ENCODE results near the gene ATRX.
"Not testable (repeated sequence)": the region's sequence is repeated elsewhere in the genome, so short reads cannot be mapped to it uniquely, and the experiment has no call there.

Gene ATRX

DNA sequence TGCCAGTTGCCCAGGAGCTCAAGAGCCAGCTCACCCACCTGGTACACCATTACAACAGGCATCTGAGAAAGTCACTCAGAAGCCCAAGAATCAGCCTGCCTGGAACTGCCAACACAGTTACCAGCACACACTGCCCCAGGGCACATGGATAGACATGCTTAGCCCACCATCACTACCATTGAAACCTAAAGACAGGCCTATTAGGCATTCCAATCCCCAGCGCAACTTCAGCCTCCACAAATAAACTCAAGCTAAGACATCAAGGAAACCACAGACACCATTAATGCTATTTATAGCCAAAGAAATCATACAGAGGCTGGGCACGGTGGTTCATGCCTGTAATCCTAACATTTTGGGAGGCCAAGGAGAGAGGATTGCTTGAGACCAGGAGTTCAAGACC is 42.3 kb downstream of the ATRX start:
- H3K4me3 ChIP-seq (ENCODE audit: low read depth, low read length) = no peak overlapping the region
- no peak for DNase-seq (ENCODE audit: low read depth)

GRCh38 chrX:77742788-77743476 is 43.1 kb downstream of the ATRX start:
- H3K4me3 ChIP-seq (ENCODE audit: low read depth, low read length) = no peak overlapping the region
- no peak for DNase-seq (ENCODE audit: low read depth)

GRCh38 chrX:77740376-77740905 is 45.6 kb downstream of the ATRX start:
- no peak overlapping the region for H3K4me3 ChIP-seq (ENCODE audit: low read depth, low read length)
- no peak for DNase-seq (ENCODE audit: low read depth)

DNA sequence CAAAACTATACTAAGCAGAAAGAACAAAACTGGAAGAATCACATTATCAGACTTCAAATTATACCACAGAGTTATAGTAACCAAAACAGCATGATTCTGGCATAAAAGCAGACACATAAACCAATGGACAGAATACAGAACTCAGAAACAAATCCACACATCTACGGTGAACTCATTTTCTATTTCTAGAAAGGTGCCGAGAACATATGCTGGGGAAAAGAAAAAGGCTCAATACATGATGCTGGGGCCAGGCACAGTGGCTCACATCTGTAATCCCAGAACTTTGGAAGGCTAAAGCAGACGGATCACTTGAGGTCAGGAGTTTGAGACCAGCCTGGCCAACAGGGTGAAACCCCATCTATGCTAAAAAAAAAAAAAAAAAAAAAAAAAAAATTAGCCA is 52.7 kb downstream of the ATRX start:
- no peak for DNase-seq (ENCODE audit: low read depth)
- H3K4me3 ChIP-seq (ENCODE audit: low read depth, low read length) = no peak overlapping the region

DNA sequence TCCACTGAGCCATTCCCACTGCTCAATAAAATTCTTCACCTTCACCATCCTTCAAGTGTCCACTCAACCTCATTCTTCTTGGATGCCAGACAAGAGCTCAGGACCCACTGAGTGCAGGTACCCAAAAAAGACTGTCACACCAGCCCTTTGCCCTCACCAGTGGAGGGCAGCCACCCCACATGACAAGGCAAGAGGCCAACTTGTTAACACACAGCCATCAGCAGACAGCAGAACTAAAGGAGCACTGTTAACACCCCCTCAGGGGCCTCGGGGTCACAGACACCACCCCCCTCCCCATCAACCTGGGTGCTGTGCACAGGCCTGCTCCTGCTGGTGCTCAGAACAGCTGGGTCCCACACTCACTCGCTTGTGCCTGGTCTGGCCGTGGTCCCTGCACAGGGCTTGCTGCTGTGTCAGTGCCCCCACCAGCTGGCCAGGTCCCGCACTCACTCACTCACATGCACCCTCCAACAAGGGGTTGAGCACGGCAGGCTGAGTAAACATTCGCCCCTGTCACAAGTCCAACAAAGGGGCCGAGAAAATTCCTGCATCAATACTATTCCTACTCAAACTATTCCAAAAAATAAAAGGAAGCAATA is 54.1 kb downstream of the ATRX start:
- DNase-seq (ENCODE audit: low read depth) = no peak
- no peak overlapping the region for H3K4me3 ChIP-seq (ENCODE audit: low read depth, low read length)

- not testable (repeated sequence) for H3K4me3 ChIP-seq (ENCODE audit: low read depth, low read length); DNase-seq (ENCODE audit: low read depth)
Measured at GRCh38 chrX:77726095-77726494, 59.9 kb downstream of the ATRX start.

- no peak overlapping the region for H3K4me3 ChIP-seq (ENCODE audit: low read depth, low read length)
- DNase-seq (ENCODE audit: low read depth) = no peak
Measured at GRCh38 chrX:77723681-77724080, 62.3 kb downstream of the ATRX start.

DNA sequence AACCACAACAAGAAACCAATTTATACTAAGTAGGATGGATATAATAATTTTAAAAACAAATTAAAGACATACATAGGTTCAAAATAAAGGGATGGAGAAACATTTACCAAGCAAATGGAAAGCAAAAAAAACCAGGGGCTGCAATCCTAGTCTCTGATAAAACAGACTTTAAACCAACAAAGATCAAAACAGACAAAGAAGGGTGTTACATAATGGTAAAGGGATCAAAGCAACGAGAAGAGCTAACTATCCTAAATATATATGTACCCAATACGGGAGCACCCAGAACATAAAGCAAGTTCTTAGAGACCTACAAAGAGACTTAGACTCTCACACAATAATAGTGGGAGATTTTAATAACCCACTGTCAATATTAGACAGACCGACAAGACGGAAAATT is 66.6 kb downstream of the ATRX start:
- DNase-seq (ENCODE audit: low read depth) = no peak
- no peak overlapping the region for H3K4me3 ChIP-seq (ENCODE audit: low read depth, low read length)

DNA sequence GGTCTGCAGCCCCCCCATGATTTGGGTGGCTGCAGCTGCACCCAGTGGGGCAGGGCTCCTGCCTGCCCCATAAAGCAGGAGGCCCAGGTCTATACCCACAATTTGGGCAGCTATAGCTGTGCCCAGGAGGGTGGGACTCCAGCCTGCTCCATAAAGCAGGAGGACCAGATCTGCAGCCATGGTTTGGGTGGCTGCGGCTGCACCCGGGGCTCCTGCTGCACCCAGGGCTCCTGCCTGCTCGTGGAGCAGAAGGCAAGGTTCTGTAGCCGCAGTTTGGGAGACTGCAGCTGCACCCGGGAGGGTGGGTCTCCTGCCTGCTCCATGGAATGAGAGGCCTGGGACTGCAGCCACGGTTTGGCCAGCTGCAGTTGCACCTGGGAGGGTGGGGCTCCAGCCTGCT is 81.1 kb downstream of the ATRX start:
- no peak overlapping the region for H3K4me3 ChIP-seq (ENCODE audit: low read depth, low read length)
- no peak for DNase-seq (ENCODE audit: low read depth)

DNA sequence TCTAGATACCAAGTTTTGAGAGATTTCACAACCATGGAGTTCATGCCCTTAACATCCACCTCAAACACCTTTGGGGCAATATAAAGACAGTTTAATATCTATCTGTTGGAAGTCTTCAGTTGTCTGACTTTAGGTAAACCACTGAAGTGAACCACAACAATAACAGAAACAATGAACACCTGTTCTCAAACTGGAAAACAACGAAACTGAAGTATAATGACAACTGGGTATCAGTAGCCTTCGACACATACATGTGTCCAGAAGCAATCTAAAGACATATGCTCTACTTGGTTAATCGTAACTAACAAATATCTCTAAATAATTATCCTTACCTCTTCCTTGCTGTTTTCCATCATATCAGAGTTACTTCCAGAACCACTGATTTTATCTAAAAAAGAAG is 87.8 kb downstream of the ATRX start:
- H3K4me3 ChIP-seq (ENCODE audit: low read depth, low read length) = no peak overlapping the region
- DNase-seq (ENCODE audit: low read depth) = no peak

DNA sequence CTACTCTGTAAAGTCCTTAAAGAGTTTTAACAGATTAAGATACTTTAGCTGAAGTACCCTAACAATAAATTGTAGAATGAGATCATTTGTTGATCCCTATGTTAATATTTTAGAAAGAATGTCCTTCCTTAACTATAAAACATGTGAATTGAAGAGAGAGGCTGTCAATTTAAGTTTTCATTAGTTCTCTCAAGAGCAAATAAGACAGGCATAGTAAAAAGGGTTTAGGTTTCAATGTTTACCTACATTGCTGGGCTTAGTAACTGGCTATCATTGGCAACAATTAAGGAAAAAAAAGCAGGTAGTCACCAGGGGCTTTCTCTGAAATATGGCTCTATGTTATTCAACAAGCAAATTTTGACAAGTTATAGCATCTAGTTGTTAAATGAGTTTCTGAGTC is 91.5 kb downstream of the ATRX start:
- no peak for DNase-seq (ENCODE audit: low read depth)

DNA sequence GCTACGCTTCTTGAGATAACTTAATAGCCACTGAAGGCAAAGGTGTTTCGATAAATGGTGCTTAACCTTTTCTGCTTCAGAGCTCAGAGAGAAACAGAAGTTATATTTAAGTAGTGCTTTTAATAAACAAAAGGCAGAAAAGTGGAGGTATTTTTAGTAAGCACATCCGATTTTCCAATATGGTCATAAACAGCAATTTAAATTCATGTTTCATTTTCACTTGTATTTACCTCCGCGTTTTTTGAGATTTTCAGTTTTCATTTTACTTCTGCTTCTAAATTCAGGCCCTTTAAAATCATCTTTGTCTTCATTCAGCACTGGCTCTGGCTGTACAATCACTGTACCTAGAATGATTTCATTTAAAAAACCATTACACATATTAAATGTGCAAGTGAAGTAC is 92.4 kb downstream of the ATRX start:
- no peak for DNase-seq (ENCODE audit: low read depth)
- H3K4me3 ChIP-seq (ENCODE audit: low read depth, low read length) = no peak overlapping the region

More for the DNA sequence above, 91.5 kb downstream of the ATRX start:
- H3K4me3 ChIP-seq (ENCODE audit: low read depth, low read length) = no peak overlapping the region

GRCh38 chrX:77691916-77692315 is 94.1 kb downstream of the ATRX start:
- H3K4me3 ChIP-seq (ENCODE audit: low read depth, low read length) = no peak overlapping the region
- DNase-seq (ENCODE audit: low read depth) = no peak

GRCh38 chrX:77689376-77689775 is 96.6 kb downstream of the ATRX start:
- DNase-seq (ENCODE audit: low read depth) = no peak
- H3K4me3 ChIP-seq (ENCODE audit: low read depth, low read length) = no peak overlapping the region

GRCh38 chrX:77685683-77686082 is 100.3 kb downstream of the ATRX start:
- not testable (repeated sequence) for DNase-seq (ENCODE audit: low read depth); H3K4me3 ChIP-seq (ENCODE audit: low read depth, low read length)

GRCh38 chrX:77679144-77679543 is 106.9 kb downstream of the ATRX start:
- no peak for DNase-seq (ENCODE audit: low read depth)
- H3K4me3 ChIP-seq (ENCODE audit: low read depth, low read length) = no peak overlapping the region

DNA sequence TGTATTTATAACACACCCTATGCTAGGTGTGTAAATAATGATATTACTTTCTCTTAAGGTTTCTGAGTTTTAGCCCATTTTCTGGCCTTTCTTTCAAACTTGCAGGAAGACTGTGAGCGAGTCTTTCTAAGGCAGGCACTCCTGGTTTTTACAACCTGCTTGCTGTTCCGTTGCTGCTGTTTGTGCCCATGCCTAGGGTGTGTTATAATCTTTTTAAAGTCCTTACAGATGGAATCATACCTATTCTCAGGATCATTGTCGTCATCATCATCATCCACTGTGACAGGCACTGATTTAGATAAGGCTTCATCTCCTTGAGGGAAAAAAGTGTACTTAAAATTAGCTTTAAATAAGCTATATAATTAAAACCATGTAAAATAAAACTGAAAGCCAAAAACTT is 110.0 kb downstream of the ATRX start:
- no peak overlapping the region for H3K4me3 ChIP-seq (ENCODE audit: low read depth, low read length)
- no peak for DNase-seq (ENCODE audit: low read depth)

- peak; percentile 1 for DNase-seq (ENCODE audit: low read depth)
- H3K4me3 ChIP-seq (ENCODE audit: low read depth, low read length) = no peak overlapping the region
Measured at GRCh38 chrX:77668391-77669237, 117.4 kb downstream of the ATRX start.

DNA sequence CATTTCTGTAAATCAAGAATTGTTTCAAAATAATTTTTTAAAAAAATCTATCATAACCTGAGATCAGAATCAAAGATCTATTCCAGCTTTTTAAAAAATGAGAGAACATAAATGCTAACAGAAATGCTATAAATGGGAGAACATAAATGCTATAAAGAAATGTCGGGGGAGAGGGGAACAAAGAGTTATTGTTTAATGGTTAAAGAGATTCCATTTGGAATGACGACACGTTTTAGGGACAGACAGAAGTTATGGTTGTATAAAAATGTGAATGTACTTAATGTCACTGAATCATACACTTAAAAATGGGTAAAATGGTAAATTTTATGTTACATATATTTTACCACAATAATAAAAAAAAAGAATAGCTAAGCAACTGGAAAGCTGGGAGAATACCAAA is 127.1 kb downstream of the ATRX start:
- DNase-seq (ENCODE audit: low read depth) = no peak
- no peak overlapping the region for H3K4me3 ChIP-seq (ENCODE audit: low read depth, low read length)

- H3K4me3 ChIP-seq (ENCODE audit: low read depth, low read length) = no peak overlapping the region
- DNase-seq (ENCODE audit: low read depth) = no peak
Measured at GRCh38 chrX:77652095-77652494, 133.9 kb downstream of the ATRX start.
